Measurements from ENCODE around the gene MXRA7.
A peak's percentile ranks its signal among the peaks of the same experiment; 100 is the strongest.

Gene MXRA7, protein sequence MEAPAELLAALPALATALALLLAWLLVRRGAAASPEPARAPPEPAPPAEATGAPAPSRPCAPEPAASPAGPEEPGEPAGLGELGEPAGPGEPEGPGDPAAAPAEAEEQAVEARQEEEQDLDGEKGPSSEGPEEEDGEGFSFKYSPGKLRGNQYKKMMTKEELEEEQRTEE

DNA sequence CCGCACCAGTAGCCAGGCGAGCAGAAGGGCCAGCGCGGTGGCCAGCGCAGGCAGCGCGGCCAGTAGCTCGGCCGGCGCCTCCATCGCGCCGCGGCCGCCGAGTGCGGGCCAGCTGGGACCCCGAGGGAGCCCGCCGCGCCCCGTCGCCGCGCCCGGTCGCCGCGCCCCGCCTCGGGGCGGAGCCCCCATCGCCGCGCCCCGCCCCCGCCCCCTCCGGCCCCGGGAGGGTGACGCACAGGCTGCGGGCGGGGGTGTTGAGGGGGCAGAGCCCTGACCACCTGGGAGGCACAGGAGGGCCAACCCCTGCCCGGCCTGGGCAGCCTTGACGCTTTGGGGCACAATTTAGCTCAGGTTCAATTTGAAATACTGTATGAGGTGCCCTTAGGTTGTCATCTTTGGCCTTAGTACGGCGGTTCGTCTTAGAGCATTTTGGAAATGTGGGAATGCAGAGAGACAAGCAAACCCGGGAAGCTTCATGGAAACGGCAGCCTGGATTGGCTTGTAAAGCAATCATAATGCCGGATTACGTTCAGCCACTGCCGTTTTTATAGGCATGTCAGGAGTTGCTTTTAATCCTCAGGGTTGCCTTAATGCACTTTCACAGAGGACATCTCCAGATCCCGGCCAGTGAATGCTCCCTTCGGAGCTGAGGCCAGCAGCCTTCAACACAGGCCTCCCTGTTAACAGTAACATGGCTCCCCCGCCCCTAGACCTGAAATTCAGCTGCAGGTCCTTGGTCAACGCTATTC, at the start of gene MXRA7:
Gene MXRA7 (minus strand): TSS at position 103 of the 749 bp plus-strand sequence. CDS start 19 bp downstream, at position 84.
- peak within 1 kb of the TSS; percentile 84 for H3K4me3 ChIP-seq (ENCODE audit: control insufficient read depth, low read depth, low read length)
- no peak for DNase-seq (ENCODE audit: low read depth)
- TF ChIP-seq, protein P1, sequence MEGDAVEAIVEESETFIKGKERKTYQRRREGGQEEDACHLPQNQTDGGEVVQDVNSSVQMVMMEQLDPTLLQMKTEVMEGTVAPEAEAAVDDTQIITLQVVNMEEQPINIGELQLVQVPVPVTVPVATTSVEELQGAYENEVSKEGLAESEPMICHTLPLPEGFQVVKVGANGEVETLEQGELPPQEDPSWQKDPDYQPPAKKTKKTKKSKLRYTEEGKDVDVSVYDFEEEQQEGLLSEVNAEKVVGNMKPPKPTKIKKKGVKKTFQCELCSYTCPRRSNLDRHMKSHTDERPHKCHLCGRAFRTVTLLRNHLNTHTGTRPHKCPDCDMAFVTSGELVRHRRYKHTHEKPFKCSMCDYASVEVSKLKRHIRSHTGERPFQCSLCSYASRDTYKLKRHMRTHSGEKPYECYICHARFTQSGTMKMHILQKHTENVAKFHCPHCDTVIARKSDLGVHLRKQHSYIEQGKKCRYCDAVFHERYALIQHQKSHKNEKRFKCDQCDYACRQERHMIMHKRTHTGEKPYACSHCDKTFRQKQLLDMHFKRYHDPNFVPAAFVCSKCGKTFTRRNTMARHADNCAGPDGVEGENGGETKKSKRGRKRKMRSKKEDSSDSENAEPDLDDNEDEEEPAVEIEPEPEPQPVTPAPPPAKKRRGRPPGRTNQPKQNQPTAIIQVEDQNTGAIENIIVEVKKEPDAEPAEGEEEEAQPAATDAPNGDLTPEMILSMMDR (IDR thresholded peaks at IDR 0.05; ENCODE audit: control insufficient read depth, insufficient read depth, low read depth, low read length, missing control alignments): no peak

DNA sequence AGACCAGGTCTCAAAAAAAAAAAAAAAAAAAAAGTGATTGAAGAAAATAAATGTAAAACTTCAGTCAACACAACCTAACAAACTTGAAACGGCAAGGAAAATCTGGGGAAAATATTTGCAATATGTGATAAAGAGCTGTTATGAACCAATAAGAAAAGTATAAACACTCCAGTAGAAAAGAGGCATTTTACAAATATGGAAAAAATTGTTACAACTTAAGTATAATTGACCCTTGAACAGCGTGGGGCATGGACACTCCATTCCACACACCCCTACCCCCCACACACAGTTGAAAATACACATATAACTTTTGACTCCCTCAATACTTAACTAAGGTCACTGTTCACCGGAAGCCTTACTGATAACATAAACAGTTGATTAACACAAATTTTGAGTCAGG, 47.8 kb upstream of the MXRA7 start:
- TF ChIP-seq, protein P1 (IDR thresholded peaks at IDR 0.05; ENCODE audit: control insufficient read depth, insufficient read depth, low read depth, low read length, missing control alignments): no peak
- DNase-seq (ENCODE audit: low read depth): no peak
- H3K4me3 ChIP-seq (ENCODE audit: control insufficient read depth, low read depth, low read length): no peak overlapping the region

- H3K4me3 ChIP-seq (ENCODE audit: control insufficient read depth, low read depth, low read length): no peak overlapping the region
- no peak for DNase-seq (ENCODE audit: low read depth)
- TF ChIP-seq, protein P1 (IDR thresholded peaks at IDR 0.05; ENCODE audit: control insufficient read depth, insufficient read depth, low read depth, low read length, missing control alignments): no peak
Observed at GRCh38 chr17:76757256-76757655, 46.5 kb upstream of the MXRA7 start.

DNA sequence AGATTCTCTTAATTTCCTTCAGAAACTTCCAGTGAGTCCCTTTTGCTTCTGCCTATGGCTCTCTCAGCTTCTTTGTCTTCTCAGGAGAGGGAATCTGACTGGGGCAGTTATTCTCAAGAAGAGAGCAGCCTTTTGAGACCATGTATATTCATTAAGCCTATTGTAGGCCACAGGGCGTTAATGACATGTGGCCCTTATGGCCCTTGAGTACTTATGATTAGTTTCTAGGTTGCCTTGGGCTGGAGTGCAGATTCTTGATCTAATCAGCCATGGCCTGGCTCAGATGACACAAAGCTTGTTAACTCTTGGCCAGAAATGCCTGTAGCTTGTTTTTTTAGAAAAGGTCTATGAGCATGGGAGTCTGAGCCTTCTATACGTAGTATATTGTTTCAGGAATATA, 44.5 kb upstream of the MXRA7 start:
- no peak overlapping the region for H3K4me3 ChIP-seq (ENCODE audit: control insufficient read depth, low read depth, low read length)
- DNase-seq (ENCODE audit: low read depth): no peak
- TF ChIP-seq, protein P1 (IDR thresholded peaks at IDR 0.05; ENCODE audit: control insufficient read depth, insufficient read depth, low read depth, low read length, missing control alignments): no peak

DNA sequence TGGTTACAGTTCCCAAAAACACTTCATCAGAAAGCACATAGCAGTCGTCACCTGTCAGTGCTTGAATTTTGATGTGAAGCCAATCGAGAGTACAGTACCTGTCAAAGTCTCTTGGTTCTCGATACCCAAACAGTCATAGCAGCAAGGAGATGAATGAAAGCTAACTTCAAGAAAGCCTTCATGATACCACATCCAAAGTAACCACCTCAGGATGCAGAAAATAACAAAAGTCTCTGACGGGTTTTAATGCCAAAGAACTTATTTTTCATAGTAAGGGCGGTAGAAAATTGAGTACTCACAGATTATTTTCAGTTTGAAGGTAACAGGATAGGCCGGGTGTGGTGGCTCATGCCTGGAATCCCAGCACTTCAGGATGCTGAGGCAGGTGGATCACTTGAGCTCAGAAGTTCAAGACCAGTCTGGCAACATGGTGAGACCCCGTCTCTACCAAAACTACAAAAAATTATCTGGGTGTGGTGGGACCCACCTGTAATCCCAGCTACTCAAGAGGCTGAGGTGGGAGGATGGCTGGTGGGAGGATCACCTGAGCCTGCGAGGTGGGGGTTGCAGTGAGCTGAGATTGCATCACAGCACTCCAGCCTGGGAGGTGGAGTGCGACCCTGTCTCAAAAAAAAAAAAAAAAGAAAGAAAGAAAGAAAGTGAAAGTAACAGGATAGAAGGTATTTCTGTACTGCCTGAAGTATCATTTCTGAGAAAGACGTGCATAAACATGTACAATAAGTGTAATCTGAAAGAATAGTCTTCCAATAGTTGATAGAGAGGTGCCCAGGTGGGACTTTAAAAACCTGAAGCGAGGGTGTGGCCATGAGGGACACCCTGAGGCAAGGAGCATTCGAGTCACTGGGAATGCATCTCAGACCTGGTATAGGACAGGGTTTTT, 42.5 kb upstream of the MXRA7 start:
- no peak for DNase-seq (ENCODE audit: low read depth)
- no peak overlapping the region for H3K4me3 ChIP-seq (ENCODE audit: control insufficient read depth, low read depth, low read length)
- TF ChIP-seq, protein P1 (IDR thresholded peaks at IDR 0.05; ENCODE audit: control insufficient read depth, insufficient read depth, low read depth, low read length, missing control alignments): no peak

- TF ChIP-seq, protein P1 (IDR thresholded peaks at IDR 0.05; ENCODE audit: control insufficient read depth, insufficient read depth, low read depth, low read length, missing control alignments): no peak
- H3K4me3 ChIP-seq (ENCODE audit: control insufficient read depth, low read depth, low read length): no peak overlapping the region
- DNase-seq (ENCODE audit: low read depth): no peak
Observed at GRCh38 chr17:76752006-76752405, 41.2 kb upstream of the MXRA7 start.

Data from AG09309 (cell line).